ENCODE data around the gene TRIM14. TPM values are rescaled to one million over a fixed set of nuclear protein-coding genes. Genes with fewer than 3 reads are reported as not detected.
"Not testable (repeated sequence)": the region's sequence is repeated elsewhere in the genome, so short reads cannot be mapped to it uniquely, and the experiment has no call there.

TRIM14 gene
- total RNA-seq, 3 donors from 2014 or later (not counting 1 experiment from before 2014, with no cell fraction given): 45.1 to 66.5 (median 65.3) TPM

DNA sequence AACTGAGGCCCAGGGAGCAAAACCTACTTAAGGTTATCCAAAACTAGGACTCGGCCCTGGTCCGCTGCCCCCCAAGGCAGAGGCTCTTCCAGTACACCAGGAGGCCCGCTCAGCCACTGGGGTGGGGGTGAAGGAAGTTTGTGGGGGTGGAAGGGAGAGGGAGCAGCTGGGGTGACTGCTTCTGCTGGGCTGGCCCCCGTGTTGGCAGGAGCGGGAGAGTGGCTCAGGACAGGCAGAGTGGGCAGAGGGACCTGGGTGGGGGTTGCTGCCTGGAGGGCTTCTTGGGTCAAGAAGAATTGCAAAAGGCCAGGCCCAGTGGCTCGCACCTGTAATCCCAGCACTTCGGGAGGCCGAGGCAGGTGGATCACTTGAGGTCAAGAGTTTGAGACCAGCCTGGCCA lies 8.2 kb upstream of the TRIM14 start:
- intact Hi-C loops (cut with micrococcal nuclease): no loop called here
- no peaks in the 10 kb centered on the region for H3K36me3 Mint-ChIP-seq
- 99% methylated on average over 8 of the region's 8 CpGs for WGBS (ENCODE audit: insufficient coverage)

DNA sequence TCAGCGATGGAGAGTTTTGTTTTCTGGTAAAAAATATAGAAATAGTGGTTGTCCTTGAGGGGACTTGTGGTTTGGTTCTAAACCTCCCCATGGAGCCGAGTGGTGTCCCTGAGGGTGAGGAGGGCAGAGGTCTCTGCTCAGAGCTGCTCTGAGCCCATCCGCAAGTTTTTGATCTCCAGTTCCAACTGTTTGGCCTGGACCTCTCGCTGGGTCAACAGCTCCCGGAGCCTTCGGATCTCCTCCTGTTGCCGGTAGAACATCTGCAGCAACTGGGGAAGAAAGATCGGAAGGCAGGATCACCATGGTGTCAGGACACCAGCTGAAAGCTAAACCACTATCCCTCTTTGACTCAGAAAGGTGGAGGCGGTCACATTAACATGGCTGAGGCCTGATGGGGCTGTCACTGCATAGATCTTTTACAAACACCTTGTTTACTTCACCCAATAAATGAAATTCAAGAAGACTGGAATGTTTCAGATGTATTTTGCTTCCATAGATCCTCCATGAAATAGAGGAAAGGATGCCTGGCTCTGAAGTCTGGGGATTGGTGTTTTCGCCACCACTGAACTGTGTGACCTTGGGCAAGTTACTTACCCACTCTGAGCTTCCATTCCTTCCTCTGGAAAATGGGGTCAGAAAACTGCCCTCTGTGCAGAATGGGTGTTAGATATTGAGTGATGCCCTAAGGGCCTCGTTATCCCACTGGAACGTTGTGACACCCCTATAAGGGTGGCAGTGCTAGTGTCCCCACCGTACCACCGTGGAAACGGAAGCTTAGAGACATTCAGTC lies 5.8 kb upstream of the TRIM14 start:
- no peaks in the 10 kb centered on the region for H3K27me3 Mint-ChIP-seq (ENCODE audit: low read depth in 2 of 2)
- no peaks in the 10 kb centered on the region for H3K9me3 Mint-ChIP-seq
- ATAC-seq (no peak), DNase-seq (no peak)
- Histone ChIP-seq H3K27ac (ENCODE audit: low read length) (no peak overlapping the region), H3K27me3 (ENCODE audit: control insufficient read depth, insufficient read depth, low read length) (no peaks in the 10 kb centered on the region), H3K9me3 (ENCODE audit: control insufficient read depth, insufficient read depth, low read length) (no peaks in the 10 kb centered on the region), H3K4me1 (ENCODE audit: control insufficient read depth, insufficient read depth, low read length) (peaks cover 27% of the 10 kb centered on the region), H3K4me3 (ENCODE audit: low read length) (no peak overlapping the region), H3K36me3 (ENCODE audit: control insufficient read depth, insufficient read depth, low read length) (no peaks in the 10 kb centered on the region)
- TF ChIP-seq, protein P1, sequence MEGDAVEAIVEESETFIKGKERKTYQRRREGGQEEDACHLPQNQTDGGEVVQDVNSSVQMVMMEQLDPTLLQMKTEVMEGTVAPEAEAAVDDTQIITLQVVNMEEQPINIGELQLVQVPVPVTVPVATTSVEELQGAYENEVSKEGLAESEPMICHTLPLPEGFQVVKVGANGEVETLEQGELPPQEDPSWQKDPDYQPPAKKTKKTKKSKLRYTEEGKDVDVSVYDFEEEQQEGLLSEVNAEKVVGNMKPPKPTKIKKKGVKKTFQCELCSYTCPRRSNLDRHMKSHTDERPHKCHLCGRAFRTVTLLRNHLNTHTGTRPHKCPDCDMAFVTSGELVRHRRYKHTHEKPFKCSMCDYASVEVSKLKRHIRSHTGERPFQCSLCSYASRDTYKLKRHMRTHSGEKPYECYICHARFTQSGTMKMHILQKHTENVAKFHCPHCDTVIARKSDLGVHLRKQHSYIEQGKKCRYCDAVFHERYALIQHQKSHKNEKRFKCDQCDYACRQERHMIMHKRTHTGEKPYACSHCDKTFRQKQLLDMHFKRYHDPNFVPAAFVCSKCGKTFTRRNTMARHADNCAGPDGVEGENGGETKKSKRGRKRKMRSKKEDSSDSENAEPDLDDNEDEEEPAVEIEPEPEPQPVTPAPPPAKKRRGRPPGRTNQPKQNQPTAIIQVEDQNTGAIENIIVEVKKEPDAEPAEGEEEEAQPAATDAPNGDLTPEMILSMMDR (IDR thresholded peaks at IDR 0.05): no peak
- no peak overlapping the region for H3K4me3 Mint-ChIP-seq
- no peak overlapping the region for H3K27ac Mint-ChIP-seq
- no peaks in the 10 kb centered on the region for H3K36me3 Mint-ChIP-seq
- intact Hi-C loops (cut with micrococcal nuclease): no loop called here
- 95% methylated on average over 15 of the region's 15 CpGs for WGBS (ENCODE audit: insufficient coverage)
- H3K4me1 Mint-ChIP-seq: peaks cover 15 to 18% of the 10 kb centered on the region in 2 donors

More for the DNA sequence above, 8.2 kb upstream of the TRIM14 start:
- TF ChIP-seq, protein P1 (IDR thresholded peaks at IDR 0.05): no peak
- Mint-ChIP-seq H3K27ac (no peak overlapping the region), H3K27me3 (ENCODE audit: low read depth in 2 of 2) (no peaks in the 10 kb centered on the region), H3K4me1 (peaks cover 0 to 12% of the 10 kb centered on the region in 2 donors), H3K9me3 (no peaks in the 10 kb centered on the region), H3K4me3 (no peak overlapping the region)
- H3K27me3 ChIP-seq (ENCODE audit: control insufficient read depth, insufficient read depth, low read length): no peaks in the 10 kb centered on the region
- H3K9me3 ChIP-seq (ENCODE audit: control insufficient read depth, insufficient read depth, low read length): no peaks in the 10 kb centered on the region
- peaks cover 18% of the 10 kb centered on the region for H3K4me1 ChIP-seq (ENCODE audit: control insufficient read depth, insufficient read depth, low read length)
- no peak overlapping the region for H3K4me3 ChIP-seq (ENCODE audit: low read length)
- no peaks in the 10 kb centered on the region for H3K36me3 ChIP-seq (ENCODE audit: control insufficient read depth, insufficient read depth, low read length)
- H3K27ac ChIP-seq (ENCODE audit: low read length): no peak overlapping the region
- DNase-seq (no peak), ATAC-seq (no peak)

DNA sequence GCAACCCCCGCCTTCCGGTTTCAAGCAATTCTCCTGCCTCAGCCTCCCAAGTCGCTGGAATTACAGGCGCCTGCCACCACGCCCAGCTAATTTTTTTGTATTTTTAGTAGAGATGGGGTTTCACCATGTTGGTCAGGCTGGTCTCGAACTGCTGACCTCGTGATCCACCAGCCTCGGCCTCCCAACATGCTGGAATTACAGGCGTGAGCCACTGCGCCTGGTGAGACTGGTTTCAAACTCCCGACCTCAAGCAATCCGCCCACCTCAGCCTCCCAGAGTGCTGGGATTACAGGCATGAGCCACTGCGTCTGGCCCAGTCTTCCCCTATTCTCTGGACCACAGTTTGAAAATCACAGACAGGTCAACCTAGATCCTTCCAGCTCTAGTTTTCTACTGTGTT lies 5.1 kb upstream of the TRIM14 start:
- H3K9me3 Mint-ChIP-seq; ATAC-seq; H3K36me3 Mint-ChIP-seq; H3K36me3 ChIP-seq (ENCODE audit: control insufficient read depth, insufficient read depth, low read length); H3K4me3 Mint-ChIP-seq; H3K27me3 Mint-ChIP-seq (ENCODE audit: low read depth in 2 of 2); H3K9me3 ChIP-seq (ENCODE audit: control insufficient read depth, insufficient read depth, low read length); H3K27ac Mint-ChIP-seq; H3K27me3 ChIP-seq (ENCODE audit: control insufficient read depth, insufficient read depth, low read length); DNase-seq; H3K27ac ChIP-seq (ENCODE audit: low read length); H3K4me3 ChIP-seq (ENCODE audit: low read length); intact Hi-C loops (cut with micrococcal nuclease): not testable (repeated sequence)
- 95% methylated on average over 13 of the region's 13 CpGs for WGBS (ENCODE audit: insufficient coverage)
- H3K4me1 Mint-ChIP-seq: peaks cover 18 to 21% of the 10 kb centered on the region in 2 donors
- H3K4me1 ChIP-seq (ENCODE audit: control insufficient read depth, insufficient read depth, low read length): peaks cover 26% of the 10 kb centered on the region

DNA sequence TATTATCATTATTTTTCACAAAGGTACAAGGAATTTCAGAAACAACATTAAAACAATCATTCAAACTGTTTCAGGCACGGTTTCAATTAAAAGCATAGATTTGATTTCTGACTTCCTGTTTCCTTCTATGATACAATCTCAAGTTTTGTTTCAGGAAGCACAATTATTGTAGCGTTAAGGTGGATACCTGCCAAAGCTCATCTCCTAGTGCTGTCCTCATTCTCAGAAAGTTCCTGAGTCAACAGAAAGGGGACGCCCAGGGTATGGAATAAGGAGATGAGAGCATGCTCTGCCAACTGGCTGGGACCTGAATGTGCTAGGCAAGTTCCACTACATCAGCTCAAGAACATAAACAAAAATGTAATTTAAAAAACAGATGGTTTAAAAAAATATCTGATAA lies 2.0 kb upstream of the TRIM14 start:
- TF ChIP-seq, protein P1 (IDR thresholded peaks at IDR 0.05): no peak
- Mint-ChIP-seq H3K4me1 (peaks cover 33 to 34% of the 10 kb centered on the region in 2 donors), H3K36me3 (no peaks in the 10 kb centered on the region), H3K27me3 (ENCODE audit: low read depth in 2 of 2) (no peaks in the 10 kb centered on the region), H3K4me3 (peak overlapping the region; percentile 91), H3K9me3 (no peaks in the 10 kb centered on the region), H3K27ac (peak overlapping the region; percentile 92 to 95)
- DNase-seq (peak in 1 of 2 donors; percentile 56), ATAC-seq (no peak)
- Histone ChIP-seq H3K27me3 (ENCODE audit: control insufficient read depth, insufficient read depth, low read length) (no peaks in the 10 kb centered on the region), H3K9me3 (ENCODE audit: control insufficient read depth, insufficient read depth, low read length) (no peaks in the 10 kb centered on the region), H3K27ac (ENCODE audit: low read length) (no peak overlapping the region), H3K4me3 (ENCODE audit: low read length) (no peak overlapping the region), H3K4me1 (ENCODE audit: control insufficient read depth, insufficient read depth, low read length) (peaks cover 30% of the 10 kb centered on the region), H3K36me3 (ENCODE audit: control insufficient read depth, insufficient read depth, low read length) (peaks cover 2% of the 10 kb centered on the region)
- intact Hi-C loops (cut with micrococcal nuclease): no loop called here
- 22% methylated on average over 3 of the region's 3 CpGs for WGBS (ENCODE audit: insufficient coverage)
